HG03097 (cell line): ENCODE measurements around the gene GET3.
A peak's percentile ranks its signal among the peaks of the same experiment; 100 is the strongest.
"Not testable (repeated sequence)": the region's sequence is repeated elsewhere in the genome, so short reads cannot be mapped to it uniquely, and the experiment has no call there.

Experiments used
- ATAC-seq: cut with Tn5 transposase; IDR thresholded peaks from one replicate; pipeline ENCODE4 v1.9.1; 2021; ENCODE audit not compliant: unreplicated experiment, low FRiP score

GET3 gene

DNA sequence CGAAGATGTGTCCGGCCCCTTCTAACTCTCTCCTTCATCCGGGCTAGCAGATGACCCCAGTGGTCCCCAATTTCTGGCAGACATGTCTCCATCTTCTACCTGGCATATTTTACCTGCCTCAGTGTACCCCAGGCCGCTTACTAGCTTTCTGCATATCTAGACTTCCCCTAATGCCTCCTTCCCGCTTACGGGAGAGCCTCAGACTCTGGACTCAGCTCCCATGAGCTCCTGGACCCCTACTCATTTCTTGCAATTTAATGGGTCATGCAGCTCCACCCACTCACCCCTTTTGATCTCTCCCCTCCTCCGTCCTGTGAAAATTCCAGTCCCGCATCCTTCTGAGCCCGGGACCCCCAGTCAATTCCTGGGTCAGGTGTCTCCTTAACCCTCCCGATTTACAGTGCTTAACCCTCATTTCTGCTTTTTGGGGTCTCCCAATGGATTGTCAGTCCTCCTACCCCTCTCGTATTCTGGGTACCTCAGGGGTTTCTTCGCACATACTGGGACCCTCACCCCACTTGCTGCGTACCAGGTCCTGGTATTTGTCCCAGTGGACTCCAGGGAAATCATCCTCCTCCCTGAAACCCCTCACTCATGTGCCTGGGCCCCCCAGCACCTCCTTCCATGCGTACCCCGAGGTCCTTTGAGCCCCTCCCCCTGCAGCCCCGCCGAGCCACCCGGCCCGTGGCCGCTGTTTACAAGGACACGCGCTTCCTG is 53.5 kb downstream of the GET3 start:
- no peak for ATAC-seq

DNA sequence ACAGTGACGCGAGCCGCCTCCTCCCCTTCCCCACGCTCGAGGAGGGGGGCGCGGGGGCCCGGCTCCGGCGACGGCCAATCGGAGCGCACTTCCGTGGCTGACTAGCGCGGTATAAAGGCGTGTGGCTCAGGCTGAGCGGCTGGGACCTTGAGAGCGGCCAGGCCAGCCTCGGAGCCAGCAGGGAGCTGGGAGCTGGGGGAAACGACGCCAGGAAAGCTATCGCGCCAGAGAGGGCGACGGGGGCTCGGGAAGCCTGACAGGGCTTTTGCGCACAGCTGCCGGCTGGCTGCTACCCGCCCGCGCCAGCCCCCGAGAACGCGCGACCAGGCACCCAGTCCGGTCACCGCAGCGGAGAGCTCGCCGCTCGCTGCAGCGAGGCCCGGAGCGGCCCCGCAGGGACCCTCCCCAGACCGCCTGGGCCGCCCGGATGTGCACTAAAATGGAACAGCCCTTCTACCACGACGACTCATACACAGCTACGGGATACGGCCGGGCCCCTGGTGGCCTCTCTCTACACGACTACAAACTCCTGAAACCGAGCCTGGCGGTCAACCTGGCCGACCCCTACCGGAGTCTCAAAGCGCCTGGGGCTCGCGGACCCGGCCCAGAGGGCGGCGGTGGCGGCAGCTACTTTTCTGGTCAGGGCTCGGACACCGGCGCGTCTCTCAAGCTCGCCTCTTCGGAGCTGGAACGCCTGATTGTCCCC is 54.2 kb downstream of the GET3 start, which contains the start of gene JUNB:
TSS of gene JUNB (plus strand) at position 142 of the 706 bp plus-strand sequence. CDS start at position 428, 286 bp downstream.
- peak; percentile 32 for ATAC-seq

DNA sequence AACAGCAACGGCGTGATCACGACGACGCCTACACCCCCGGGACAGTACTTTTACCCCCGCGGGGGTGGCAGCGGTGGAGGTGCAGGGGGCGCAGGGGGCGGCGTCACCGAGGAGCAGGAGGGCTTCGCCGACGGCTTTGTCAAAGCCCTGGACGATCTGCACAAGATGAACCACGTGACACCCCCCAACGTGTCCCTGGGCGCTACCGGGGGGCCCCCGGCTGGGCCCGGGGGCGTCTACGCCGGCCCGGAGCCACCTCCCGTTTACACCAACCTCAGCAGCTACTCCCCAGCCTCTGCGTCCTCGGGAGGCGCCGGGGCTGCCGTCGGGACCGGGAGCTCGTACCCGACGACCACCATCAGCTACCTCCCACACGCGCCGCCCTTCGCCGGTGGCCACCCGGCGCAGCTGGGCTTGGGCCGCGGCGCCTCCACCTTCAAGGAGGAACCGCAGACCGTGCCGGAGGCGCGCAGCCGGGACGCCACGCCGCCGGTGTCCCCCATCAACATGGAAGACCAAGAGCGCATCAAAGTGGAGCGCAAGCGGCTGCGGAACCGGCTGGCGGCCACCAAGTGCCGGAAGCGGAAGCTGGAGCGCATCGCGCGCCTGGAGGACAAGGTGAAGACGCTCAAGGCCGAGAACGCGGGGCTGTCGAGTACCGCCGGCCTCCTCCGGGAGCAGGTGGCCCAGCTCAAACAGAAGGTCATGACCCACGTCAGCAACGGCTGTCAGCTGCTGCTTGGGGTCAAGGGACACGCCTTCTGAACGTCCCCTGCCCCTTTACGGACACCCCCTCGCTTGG is 55.0 kb downstream of the GET3 start:
- ATAC-seq = no peak

DNA sequence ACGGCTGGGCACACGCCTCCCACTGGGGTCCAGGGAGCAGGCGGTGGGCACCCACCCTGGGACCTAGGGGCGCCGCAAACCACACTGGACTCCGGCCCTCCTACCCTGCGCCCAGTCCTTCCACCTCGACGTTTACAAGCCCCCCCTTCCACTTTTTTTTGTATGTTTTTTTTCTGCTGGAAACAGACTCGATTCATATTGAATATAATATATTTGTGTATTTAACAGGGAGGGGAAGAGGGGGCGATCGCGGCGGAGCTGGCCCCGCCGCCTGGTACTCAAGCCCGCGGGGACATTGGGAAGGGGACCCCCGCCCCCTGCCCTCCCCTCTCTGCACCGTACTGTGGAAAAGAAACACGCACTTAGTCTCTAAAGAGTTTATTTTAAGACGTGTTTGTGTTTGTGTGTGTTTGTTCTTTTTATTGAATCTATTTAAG is 55.6 kb downstream of the GET3 start:
- ATAC-seq = no peak

DNA sequence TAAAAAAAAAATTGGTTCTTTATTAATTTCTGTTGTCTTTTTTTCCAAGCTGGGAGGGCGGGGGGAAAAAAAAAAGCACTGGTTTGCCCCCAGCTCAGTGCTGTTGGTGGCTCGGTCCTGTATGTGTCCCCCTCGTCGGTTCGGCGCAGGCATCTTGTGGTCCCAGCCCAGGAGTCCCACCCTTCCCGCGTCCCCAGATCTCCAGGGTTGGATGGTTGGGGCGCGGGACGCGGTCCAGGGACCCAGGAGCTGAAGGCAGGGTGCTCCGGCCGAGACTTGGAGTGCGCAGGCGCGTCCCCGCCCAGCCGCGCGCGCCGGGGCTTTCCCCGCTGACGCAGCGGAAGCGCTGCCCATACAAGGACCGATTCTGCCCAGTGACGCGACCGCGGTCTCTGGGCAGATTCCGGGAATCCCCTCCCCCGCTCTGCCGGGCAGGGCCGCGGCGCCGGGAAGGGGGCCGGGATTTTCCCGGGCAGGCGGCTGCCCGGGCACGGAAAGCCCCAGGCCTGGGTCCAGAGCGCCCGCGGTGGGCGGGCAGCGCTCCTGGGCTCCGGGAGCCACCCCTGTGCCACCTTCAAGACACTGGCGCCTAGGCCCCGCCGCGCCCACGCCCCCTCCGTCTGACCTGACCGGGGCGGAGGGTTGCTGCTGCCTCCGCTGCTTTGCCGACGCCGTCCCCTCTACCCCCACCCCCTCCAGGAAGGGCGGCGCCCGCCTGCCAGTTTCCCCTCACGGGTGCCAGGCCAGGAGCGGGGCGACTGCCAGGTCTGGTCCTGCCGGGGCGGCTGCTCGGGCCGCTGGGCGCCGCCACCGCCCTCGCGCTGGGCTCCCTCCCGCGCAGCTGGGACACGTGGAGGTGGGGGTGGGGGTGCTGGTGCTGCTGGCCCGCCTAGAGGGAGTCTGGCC is 56.2 kb downstream of the GET3 start:
- ATAC-seq = peak; percentile 33

- ATAC-seq = no peak
Observed at GRCh38 chr19:12794196-12794941, 57.1 kb downstream of the GET3 start.

GRCh38 chr19:12794971-12795381 is 57.7 kb downstream of the GET3 start:
- no peak for ATAC-seq

GRCh38 chr19:12796146-12797071 is 59.1 kb downstream of the GET3 start:
- ATAC-seq = no peak

- no peak for ATAC-seq
Observed at GRCh38 chr19:12797141-12797587, 59.9 kb downstream of the GET3 start.

GRCh38 chr19:12797607-12798006 is 60.3 kb downstream of the GET3 start:
- not testable (repeated sequence) for ATAC-seq
